Measurements from ENCODE around the gene TIAM1. TPM values are rescaled to one million over a fixed set of nuclear protein-coding genes. Genes with fewer than 3 reads are reported as not detected.

The TIAM1 gene
- total RNA-seq, 1 donor from 2014 or later, result 17.8 TPM

DNA sequence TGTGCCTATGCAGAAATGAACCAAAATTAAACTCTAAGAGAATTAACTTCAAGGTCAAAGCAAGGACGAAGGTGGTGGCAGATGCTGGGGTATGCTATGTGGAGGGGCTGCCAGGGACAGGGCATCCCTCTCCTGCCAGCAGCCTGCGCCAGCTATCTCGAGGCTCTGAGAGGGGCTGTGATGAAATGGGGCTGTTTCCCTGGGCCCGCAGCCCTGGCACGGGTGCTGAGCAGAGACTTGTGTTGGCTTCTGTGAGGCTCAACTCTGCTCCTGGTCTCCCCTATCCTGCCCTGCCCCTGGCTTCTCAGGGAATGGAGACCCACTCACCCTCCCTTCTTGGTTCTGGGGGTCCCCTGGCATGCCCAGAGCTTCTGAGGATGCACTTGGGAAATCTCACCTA lies 41.9 kb upstream of the TIAM1 start:
- DNase-seq (ENCODE audit: low read depth) (no peak), FAIRE-seq (no peak)
- Histone ChIP-seq H3K4me3 (ENCODE audit: insufficient read depth, low read depth, low read length) (no peak overlapping the region), H3K79me2 (ENCODE audit: insufficient read depth, low read length) (no peaks in the 10 kb centered on the region), H3K27ac (ENCODE audit: low read depth, low read length) (no peak overlapping the region), H3K27me3 (ENCODE audit: insufficient read depth, low read length) (no peaks in the 10 kb centered on the region), H4K20me1 (ENCODE audit: insufficient read depth, low read length) (no peaks in the 10 kb centered on the region), H3K36me3 (ENCODE audit: insufficient read depth, low read length) (no peaks in the 10 kb centered on the region), H3K9me3 (ENCODE audit: insufficient read depth, low read depth, low read length) (no peaks in the 10 kb centered on the region), H3K4me1 (ENCODE audit: insufficient read depth, low read length) (no peaks in the 10 kb centered on the region), H2AFZ (ENCODE audit: low read depth, low read length) (no peak overlapping the region), H3K4me2 (ENCODE audit: low read length) (no peak overlapping the region), H3K9ac (ENCODE audit: low read length) (no peak overlapping the region)
- H3K27me3 Mint-ChIP-seq (ENCODE audit: low read depth, unreplicated experiment), result no peaks in the 10 kb centered on the region
- H3K27ac Mint-ChIP-seq (ENCODE audit: unreplicated experiment), result no peak overlapping the region
- TF ChIP-seq EZH2 (IDR thresholded peaks at IDR 0.05; ENCODE audit: insufficient read depth, low read length), result no peak
- TF ChIP-seq, protein P1, sequence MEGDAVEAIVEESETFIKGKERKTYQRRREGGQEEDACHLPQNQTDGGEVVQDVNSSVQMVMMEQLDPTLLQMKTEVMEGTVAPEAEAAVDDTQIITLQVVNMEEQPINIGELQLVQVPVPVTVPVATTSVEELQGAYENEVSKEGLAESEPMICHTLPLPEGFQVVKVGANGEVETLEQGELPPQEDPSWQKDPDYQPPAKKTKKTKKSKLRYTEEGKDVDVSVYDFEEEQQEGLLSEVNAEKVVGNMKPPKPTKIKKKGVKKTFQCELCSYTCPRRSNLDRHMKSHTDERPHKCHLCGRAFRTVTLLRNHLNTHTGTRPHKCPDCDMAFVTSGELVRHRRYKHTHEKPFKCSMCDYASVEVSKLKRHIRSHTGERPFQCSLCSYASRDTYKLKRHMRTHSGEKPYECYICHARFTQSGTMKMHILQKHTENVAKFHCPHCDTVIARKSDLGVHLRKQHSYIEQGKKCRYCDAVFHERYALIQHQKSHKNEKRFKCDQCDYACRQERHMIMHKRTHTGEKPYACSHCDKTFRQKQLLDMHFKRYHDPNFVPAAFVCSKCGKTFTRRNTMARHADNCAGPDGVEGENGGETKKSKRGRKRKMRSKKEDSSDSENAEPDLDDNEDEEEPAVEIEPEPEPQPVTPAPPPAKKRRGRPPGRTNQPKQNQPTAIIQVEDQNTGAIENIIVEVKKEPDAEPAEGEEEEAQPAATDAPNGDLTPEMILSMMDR (IDR thresholded peaks at IDR 0.05; ENCODE audit: insufficient read depth, low read depth, low read length), result no peak
- H3K9me3 Mint-ChIP-seq (ENCODE audit: unreplicated experiment), result no peaks in the 10 kb centered on the region
- no peak overlapping the region for H3K4me3 Mint-ChIP-seq (ENCODE audit: unreplicated experiment)
- no peaks in the 10 kb centered on the region for H3K4me1 Mint-ChIP-seq (ENCODE audit: low read depth, unreplicated experiment)
- no peaks in the 10 kb centered on the region for H3K36me3 Mint-ChIP-seq (ENCODE audit: low read depth, unreplicated experiment)

DNA sequence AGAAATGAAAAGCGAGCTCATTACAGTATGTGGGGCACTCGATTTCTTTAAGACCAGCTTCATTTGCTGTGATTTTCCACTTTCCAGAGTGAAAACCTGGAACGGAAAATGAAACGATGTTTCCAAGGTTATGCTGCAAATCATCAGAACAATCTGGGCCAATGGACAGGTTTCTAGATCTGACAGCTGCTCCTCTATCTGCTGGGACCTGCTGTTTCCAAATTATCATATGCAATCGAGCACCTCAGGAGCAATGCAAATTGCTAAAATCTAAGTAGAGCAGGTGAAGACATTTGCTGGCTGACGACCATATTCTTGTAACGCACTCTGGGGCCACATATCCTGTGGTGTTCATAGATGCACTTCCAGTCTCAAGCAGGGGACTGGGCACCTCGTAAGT lies 39.7 kb upstream of the TIAM1 start:
- no peak overlapping the region for H3K27ac Mint-ChIP-seq (ENCODE audit: unreplicated experiment)
- H3K4me1 ChIP-seq (ENCODE audit: insufficient read depth, low read length), result no peaks in the 10 kb centered on the region
- H4K20me1 ChIP-seq (ENCODE audit: insufficient read depth, low read length), result no peaks in the 10 kb centered on the region
- no peaks in the 10 kb centered on the region for H3K27me3 ChIP-seq (ENCODE audit: insufficient read depth, low read length)
- DNase-seq (ENCODE audit: low read depth) (no peak), FAIRE-seq (no peak)
- TF ChIP-seq, protein P1 (IDR thresholded peaks at IDR 0.05; ENCODE audit: insufficient read depth, low read depth, low read length), result no peak
- no peak for TF ChIP-seq EZH2 (IDR thresholded peaks at IDR 0.05; ENCODE audit: insufficient read depth, low read length)
- H3K79me2 ChIP-seq (ENCODE audit: insufficient read depth, low read length), result no peaks in the 10 kb centered on the region
- H3K4me2 ChIP-seq (ENCODE audit: low read length), result no peak overlapping the region
- H3K4me1 Mint-ChIP-seq (ENCODE audit: low read depth, unreplicated experiment), result no peaks in the 10 kb centered on the region
- H3K36me3 ChIP-seq (ENCODE audit: insufficient read depth, low read length), result no peaks in the 10 kb centered on the region
- H3K27me3 Mint-ChIP-seq (ENCODE audit: low read depth, unreplicated experiment), result no peaks in the 10 kb centered on the region
- no peak overlapping the region for H2AFZ ChIP-seq (ENCODE audit: low read depth, low read length)
- no peak overlapping the region for H3K4me3 Mint-ChIP-seq (ENCODE audit: unreplicated experiment)
- H3K36me3 Mint-ChIP-seq (ENCODE audit: low read depth, unreplicated experiment), result no peaks in the 10 kb centered on the region
- no peaks in the 10 kb centered on the region for H3K9me3 ChIP-seq (ENCODE audit: insufficient read depth, low read depth, low read length)
- no peak overlapping the region for H3K27ac ChIP-seq (ENCODE audit: low read depth, low read length)
- H3K9me3 Mint-ChIP-seq (ENCODE audit: unreplicated experiment), result no peaks in the 10 kb centered on the region
- no peak overlapping the region for H3K4me3 ChIP-seq (ENCODE audit: insufficient read depth, low read depth, low read length)
- no peak overlapping the region for H3K9ac ChIP-seq (ENCODE audit: low read length)

DNA sequence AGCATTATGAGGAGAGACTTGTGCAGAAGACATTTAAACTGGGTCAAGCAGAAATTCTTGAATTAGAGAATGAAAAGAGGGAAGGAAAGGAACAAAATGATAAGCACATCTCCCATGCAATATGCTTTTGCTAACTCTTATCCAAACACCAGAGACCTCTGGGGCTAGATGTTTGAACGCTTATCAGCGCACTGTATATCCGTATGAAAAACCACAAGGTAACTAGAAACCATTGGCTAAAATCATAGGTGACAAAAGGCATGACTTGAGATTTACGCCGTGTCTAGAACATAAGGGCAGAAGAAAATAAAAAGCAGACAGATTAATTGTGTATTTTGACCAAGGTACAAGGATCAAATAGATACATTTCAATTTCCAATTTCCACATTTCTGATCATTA lies 38.0 kb upstream of the TIAM1 start:
- no peak overlapping the region for H3K27ac Mint-ChIP-seq (ENCODE audit: unreplicated experiment)
- no peaks in the 10 kb centered on the region for H3K27me3 ChIP-seq (ENCODE audit: insufficient read depth, low read length)
- FAIRE-seq, result no peak

More for the DNA sequence above, 38.0 kb upstream of the TIAM1 start:
- no peak overlapping the region for H2AFZ ChIP-seq (ENCODE audit: low read depth, low read length)
- no peak overlapping the region for H3K27ac ChIP-seq (ENCODE audit: low read depth, low read length)
- H3K4me2 ChIP-seq (ENCODE audit: low read length), result no peak overlapping the region
- no peaks in the 10 kb centered on the region for H3K9me3 Mint-ChIP-seq (ENCODE audit: unreplicated experiment)
- H3K27me3 Mint-ChIP-seq (ENCODE audit: low read depth, unreplicated experiment), result no peaks in the 10 kb centered on the region
- no peaks in the 10 kb centered on the region for H3K4me1 ChIP-seq (ENCODE audit: insufficient read depth, low read length)
- no peaks in the 10 kb centered on the region for H3K36me3 Mint-ChIP-seq (ENCODE audit: low read depth, unreplicated experiment)
- H3K79me2 ChIP-seq (ENCODE audit: insufficient read depth, low read length), result no peaks in the 10 kb centered on the region
- no peaks in the 10 kb centered on the region for H3K9me3 ChIP-seq (ENCODE audit: insufficient read depth, low read depth, low read length)
- H3K4me3 Mint-ChIP-seq (ENCODE audit: unreplicated experiment), result no peak overlapping the region
- H3K9ac ChIP-seq (ENCODE audit: low read length), result no peak overlapping the region
- H4K20me1 ChIP-seq (ENCODE audit: insufficient read depth, low read length), result no peaks in the 10 kb centered on the region
- H3K36me3 ChIP-seq (ENCODE audit: insufficient read depth, low read length), result no peaks in the 10 kb centered on the region
- no peak for DNase-seq (ENCODE audit: low read depth)
- TF ChIP-seq, protein P1 (IDR thresholded peaks at IDR 0.05; ENCODE audit: insufficient read depth, low read depth, low read length), result no peak
- no peak for TF ChIP-seq EZH2 (IDR thresholded peaks at IDR 0.05; ENCODE audit: insufficient read depth, low read length)
- no peaks in the 10 kb centered on the region for H3K4me1 Mint-ChIP-seq (ENCODE audit: low read depth, unreplicated experiment)
- H3K4me3 ChIP-seq (ENCODE audit: insufficient read depth, low read depth, low read length), result no peak overlapping the region
